ENCODE results near the gene CNNM3.
"Not testable (repeated sequence)": the region's sequence is repeated elsewhere in the genome, so short reads cannot be mapped to it uniquely, and the experiment has no call there.

The CNNM3 gene

GRCh38 chr2:96841701-96842495 is 25.8 kb downstream of the CNNM3 start:
- DNase-seq, result no peak

- DNase-seq, result no peak
These were observed 26.5 kb downstream of the CNNM3 start for GRCh38 chr2:96842600-96842999.

- no peak for DNase-seq
These were observed 27.6 kb downstream of the CNNM3 start, which contains the start of gene ANKRD23 for GRCh38 chr2:96843538-96844268. Gene ANKRD23 (minus strand): TSS chr2:96844021. CDS start chr2:96843992, 29 bp downstream.

GRCh38 chr2:96844405-96844808 is 28.3 kb downstream of the CNNM3 start:
- DNase-seq, result no peak

GRCh38 chr2:96846825-96847224 is 30.8 kb downstream of the CNNM3 start:
- DNase-seq, result no peak

GRCh38 chr2:96847586-96847985 is 31.5 kb downstream of the CNNM3 start:
- no peak for DNase-seq

- no peak for DNase-seq
These were observed 32.2 kb downstream of the CNNM3 start for GRCh38 chr2:96848264-96848663.

GRCh38 chr2:96852667-96853066 is 36.6 kb downstream of the CNNM3 start:
- DNase-seq, result no peak

GRCh38 chr2:96853321-96853720 is 37.3 kb downstream of the CNNM3 start:
- no peak for DNase-seq

- no peak for DNase-seq
These were observed 41.0 kb downstream of the CNNM3 start for GRCh38 chr2:96856776-96857666.

GRCh38 chr2:96857667-96858372 is 41.8 kb downstream of the CNNM3 start, which contains the start of gene ANKRD39:
Gene ANKRD39 (minus strand): TSS chr2:96858016. CDS start chr2:96857987, 29 bp downstream.
- peak; percentile 82 to 97 for DNase-seq

- no peak for DNase-seq
These were observed 43.1 kb downstream of the CNNM3 start for GRCh38 chr2:96859099-96859649.

GRCh38 chr2:96859681-96860064 is 43.6 kb downstream of the CNNM3 start:
- no peak for DNase-seq

- DNase-seq, result peak in 1 of 2 donors; percentile 11
These were observed 44.3 kb downstream of the CNNM3 start for GRCh38 chr2:96860065-96861029.

GRCh38 chr2:96861074-96861473 is 45.0 kb downstream of the CNNM3 start:
- DNase-seq, result no peak

- not testable (repeated sequence) for DNase-seq
These were observed 47.0 kb downstream of the CNNM3 start for GRCh38 chr2:96863056-96863455.

- DNase-seq, result no peak
These were observed 47.7 kb downstream of the CNNM3 start for GRCh38 chr2:96863575-96864342.

GRCh38 chr2:96864343-96865091 is 48.4 kb downstream of the CNNM3 start:
- DNase-seq, result no peak

- no peak for DNase-seq
These were observed 49.6 kb downstream of the CNNM3 start for GRCh38 chr2:96865654-96866053.

Measured in bone marrow (tissue), 2 donors.